Measurements from ENCODE around the gene IL1F10.

The IL1F10 gene

GRCh38 chr2:113105047-113105785, 37.4 kb downstream of the IL1F10 start:
- TF ChIP-seq POLR2AphosphoS5 (IDR thresholded peaks at IDR 0.05; ENCODE audit: low read depth, low read length) (no peak), FOXP2 (optimal IDR thresholded peaks at IDR 0.05; ENCODE audit: borderline replicate concordance, extremely low read depth, extremely low read length, insufficient read depth) (no peak), TAF1 (IDR thresholded peaks at IDR 0.05; ENCODE audit: borderline replicate concordance, insufficient read depth, low read length) (no peak), REST (IDR thresholded peaks at IDR 0.05; ENCODE audit: insufficient read depth in 1 of 2, low read depth in 2 of 2, low read length in 2 of 2) (no peak), SIN3A (IDR thresholded peaks at IDR 0.05; ENCODE audit: borderline replicate concordance, insufficient read depth, low read length) (no peak)

- TF ChIP-seq FOXP2 (optimal IDR thresholded peaks at IDR 0.05; ENCODE audit: borderline replicate concordance, extremely low read depth, extremely low read length, insufficient read depth) (no peak), TAF1 (IDR thresholded peaks at IDR 0.05; ENCODE audit: borderline replicate concordance, insufficient read depth, low read length) (no peak), SIN3A (IDR thresholded peaks at IDR 0.05; ENCODE audit: borderline replicate concordance, insufficient read depth, low read length) (no peak), REST (IDR thresholded peaks at IDR 0.05; ENCODE audit: insufficient read depth in 1 of 2, low read depth in 2 of 2, low read length in 2 of 2) (no peak), POLR2AphosphoS5 (IDR thresholded peaks at IDR 0.05; ENCODE audit: low read depth, low read length) (no peak)
These were observed 43.4 kb downstream of the IL1F10 start for GRCh38 chr2:113111121-113111520.

DNA sequence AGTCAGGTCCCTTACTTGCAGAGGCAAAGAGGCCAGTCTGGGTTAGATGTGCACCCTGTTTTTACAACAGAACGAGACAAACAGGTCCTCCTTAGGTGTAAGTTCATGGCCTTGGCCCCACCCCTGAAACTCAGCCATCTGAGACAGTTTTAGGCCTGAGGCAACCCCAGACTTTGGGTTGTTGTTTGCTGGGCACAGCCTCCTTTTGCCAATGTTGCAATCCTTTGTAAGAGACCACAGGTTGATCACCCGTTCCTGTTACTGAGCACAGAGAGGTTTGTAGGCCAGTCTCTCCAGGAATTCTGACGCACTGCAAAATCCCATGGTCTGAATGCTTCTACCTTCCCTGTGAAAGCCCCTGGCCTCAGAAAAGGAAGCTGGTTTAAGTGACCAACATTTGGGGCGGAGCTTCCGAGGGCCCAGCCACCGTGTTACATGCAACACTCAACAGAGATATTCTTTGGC, 44.1 kb downstream of the IL1F10 start:
- TF ChIP-seq SIN3A (IDR thresholded peaks at IDR 0.05; ENCODE audit: borderline replicate concordance, insufficient read depth, low read length) (no peak), FOXP2 (optimal IDR thresholded peaks at IDR 0.05; ENCODE audit: borderline replicate concordance, extremely low read depth, extremely low read length, insufficient read depth) (no peak), REST (IDR thresholded peaks at IDR 0.05; ENCODE audit: insufficient read depth in 1 of 2, low read depth in 2 of 2, low read length in 2 of 2) (no peak), POLR2AphosphoS5 (IDR thresholded peaks at IDR 0.05; ENCODE audit: low read depth, low read length) (no peak), TAF1 (IDR thresholded peaks at IDR 0.05; ENCODE audit: borderline replicate concordance, insufficient read depth, low read length) (no peak)

GRCh38 chr2:113112441-113112840, 44.7 kb downstream of the IL1F10 start:
- no peak for TF ChIP-seq REST (IDR thresholded peaks at IDR 0.05; ENCODE audit: insufficient read depth in 1 of 2, low read depth in 2 of 2, low read length in 2 of 2)

GRCh38 chr2:113112871-113113270, 45.1 kb downstream of the IL1F10 start:
- no peak for TF ChIP-seq TAF1 (IDR thresholded peaks at IDR 0.05; ENCODE audit: borderline replicate concordance, insufficient read depth, low read length)
- no peak for TF ChIP-seq POLR2AphosphoS5 (IDR thresholded peaks at IDR 0.05; ENCODE audit: low read depth, low read length)
- no peak for TF ChIP-seq SIN3A (IDR thresholded peaks at IDR 0.05; ENCODE audit: borderline replicate concordance, insufficient read depth, low read length)
- no peak for TF ChIP-seq FOXP2 (optimal IDR thresholded peaks at IDR 0.05; ENCODE audit: borderline replicate concordance, extremely low read depth, extremely low read length, insufficient read depth)
- no peak for TF ChIP-seq REST (IDR thresholded peaks at IDR 0.05; ENCODE audit: insufficient read depth in 1 of 2, low read depth in 2 of 2, low read length in 2 of 2)
